Lower leg skin (tissue), 3 donors: Measurements from ENCODE around the gene STAT3.

Experiments
- POLR2A ChIP-seq, 2 donors: fragments of 450-650 bp; IDR thresholded peaks; one replicate each; pipeline ENCODE4 v1.6.1; 2016 to 2017; ENCODE audit warnings: antibody characterized with exemption in 2 of 2, mild to moderate bottlenecking in 1 of 2, moderate library complexity in 1 of 2
- TF ChIP-seq, protein P1 (sequence below), 3 donors: fragments of 450-650 bp; IDR thresholded peaks; one replicate each; pipeline ENCODE4 v1.5.1; 2016; ENCODE audit warnings: antibody characterized with exemption in 3 of 3, mild to moderate bottlenecking in 3 of 3, moderate library complexity in 2 of 3

DNA sequence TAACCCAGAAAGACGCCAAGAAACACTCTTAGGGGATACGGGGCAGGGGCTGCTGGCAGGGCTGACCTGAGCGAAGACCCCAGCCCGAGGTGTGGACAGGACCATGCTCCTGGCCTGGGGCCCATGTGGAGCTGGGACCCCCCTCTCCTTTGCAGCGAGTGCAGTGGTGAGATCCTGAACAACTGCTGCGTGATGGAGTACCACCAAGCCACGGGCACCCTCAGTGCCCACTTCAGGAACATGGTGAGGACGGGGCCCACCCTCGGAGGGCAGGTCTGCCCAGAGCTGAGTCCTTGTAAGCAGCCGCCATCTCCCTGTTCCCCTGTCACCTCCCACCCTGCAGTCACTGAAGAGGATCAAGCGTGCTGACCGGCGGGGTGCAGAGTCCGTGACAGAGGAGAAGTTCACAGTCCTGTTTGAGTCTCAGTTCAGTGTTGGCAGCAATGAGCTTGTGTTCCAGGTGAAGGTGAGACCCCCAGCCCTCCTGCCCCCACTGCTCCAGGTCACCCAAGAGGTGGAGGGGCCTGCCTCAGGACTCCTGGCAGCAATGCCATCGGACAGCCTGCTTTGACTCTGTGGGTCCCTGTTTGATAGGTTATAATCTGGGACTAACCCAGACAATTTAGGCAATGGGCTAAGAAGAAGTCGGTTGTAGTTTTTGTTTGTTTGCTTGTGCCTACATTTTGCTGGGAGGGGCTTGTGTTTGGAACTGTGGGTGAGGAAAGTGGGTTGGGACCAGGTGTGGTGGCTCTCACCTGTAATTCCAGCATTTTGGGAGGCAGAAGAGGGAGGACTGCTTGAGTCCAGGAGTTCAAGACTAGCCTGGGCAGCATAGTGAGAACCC, 83.8 kb downstream of the STAT3 start:
- TF ChIP-seq POLR2A (IDR thresholded peaks at IDR 0.05), result no peak
- TF ChIP-seq, protein P1, sequence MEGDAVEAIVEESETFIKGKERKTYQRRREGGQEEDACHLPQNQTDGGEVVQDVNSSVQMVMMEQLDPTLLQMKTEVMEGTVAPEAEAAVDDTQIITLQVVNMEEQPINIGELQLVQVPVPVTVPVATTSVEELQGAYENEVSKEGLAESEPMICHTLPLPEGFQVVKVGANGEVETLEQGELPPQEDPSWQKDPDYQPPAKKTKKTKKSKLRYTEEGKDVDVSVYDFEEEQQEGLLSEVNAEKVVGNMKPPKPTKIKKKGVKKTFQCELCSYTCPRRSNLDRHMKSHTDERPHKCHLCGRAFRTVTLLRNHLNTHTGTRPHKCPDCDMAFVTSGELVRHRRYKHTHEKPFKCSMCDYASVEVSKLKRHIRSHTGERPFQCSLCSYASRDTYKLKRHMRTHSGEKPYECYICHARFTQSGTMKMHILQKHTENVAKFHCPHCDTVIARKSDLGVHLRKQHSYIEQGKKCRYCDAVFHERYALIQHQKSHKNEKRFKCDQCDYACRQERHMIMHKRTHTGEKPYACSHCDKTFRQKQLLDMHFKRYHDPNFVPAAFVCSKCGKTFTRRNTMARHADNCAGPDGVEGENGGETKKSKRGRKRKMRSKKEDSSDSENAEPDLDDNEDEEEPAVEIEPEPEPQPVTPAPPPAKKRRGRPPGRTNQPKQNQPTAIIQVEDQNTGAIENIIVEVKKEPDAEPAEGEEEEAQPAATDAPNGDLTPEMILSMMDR (IDR thresholded peaks at IDR 0.05), result no peak
